B cell (primary cell): Measurements from ENCODE around the gene CEL.

Experiments used
- EZH2 ChIP-seq: IDR thresholded peaks from 2 replicates; pipeline ENCODE4 v1.6.1; 2012; ENCODE audit warnings: borderline replicate concordance, low read depth, mild to moderate bottlenecking, moderate library complexity, low read length; ENCODE audit not compliant: insufficient read depth, poor library complexity, severe bottlenecking
- TF ChIP-seq, protein P1 (sequence below): fragments of 200-600 bp; IDR thresholded peaks from one replicate; pipeline ENCODE4 v1.8.0; 2022; ENCODE audit warnings: antibody characterized with exemption, mild to moderate bottlenecking

DNA sequence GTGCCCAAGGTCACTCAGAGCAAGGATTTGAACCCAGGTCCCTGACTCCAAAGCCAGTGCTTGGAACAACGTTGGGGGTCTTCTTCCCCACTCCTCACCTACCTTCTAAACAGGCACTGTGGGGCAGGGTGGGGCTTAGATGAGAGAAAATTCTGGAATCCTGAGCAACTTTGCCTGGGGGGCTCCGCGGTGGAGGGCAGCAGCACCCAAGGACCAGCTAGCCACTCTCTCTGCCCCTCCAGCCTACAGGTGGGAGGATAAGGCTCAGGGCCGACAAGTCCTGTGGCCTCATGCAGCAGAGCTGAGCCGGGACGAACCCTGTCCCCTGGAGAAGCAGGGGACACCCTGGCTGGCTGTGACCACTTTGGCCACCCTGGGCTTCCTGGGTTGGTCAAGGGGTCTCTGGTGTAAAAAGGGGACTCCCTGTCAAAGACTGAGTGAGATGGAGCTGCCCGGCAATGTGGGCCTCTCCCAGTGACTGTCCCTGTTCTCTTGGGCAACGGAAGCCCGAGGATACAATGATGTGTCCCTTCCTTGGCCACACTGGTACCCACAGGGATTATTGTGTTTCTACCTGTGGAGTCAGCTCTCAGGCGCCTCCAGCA, 26.5 kb downstream of the CEL start:
- TF ChIP-seq, protein P1, sequence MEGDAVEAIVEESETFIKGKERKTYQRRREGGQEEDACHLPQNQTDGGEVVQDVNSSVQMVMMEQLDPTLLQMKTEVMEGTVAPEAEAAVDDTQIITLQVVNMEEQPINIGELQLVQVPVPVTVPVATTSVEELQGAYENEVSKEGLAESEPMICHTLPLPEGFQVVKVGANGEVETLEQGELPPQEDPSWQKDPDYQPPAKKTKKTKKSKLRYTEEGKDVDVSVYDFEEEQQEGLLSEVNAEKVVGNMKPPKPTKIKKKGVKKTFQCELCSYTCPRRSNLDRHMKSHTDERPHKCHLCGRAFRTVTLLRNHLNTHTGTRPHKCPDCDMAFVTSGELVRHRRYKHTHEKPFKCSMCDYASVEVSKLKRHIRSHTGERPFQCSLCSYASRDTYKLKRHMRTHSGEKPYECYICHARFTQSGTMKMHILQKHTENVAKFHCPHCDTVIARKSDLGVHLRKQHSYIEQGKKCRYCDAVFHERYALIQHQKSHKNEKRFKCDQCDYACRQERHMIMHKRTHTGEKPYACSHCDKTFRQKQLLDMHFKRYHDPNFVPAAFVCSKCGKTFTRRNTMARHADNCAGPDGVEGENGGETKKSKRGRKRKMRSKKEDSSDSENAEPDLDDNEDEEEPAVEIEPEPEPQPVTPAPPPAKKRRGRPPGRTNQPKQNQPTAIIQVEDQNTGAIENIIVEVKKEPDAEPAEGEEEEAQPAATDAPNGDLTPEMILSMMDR: no peak
- no peak for TF ChIP-seq EZH2
